Spleen (tissue), 7 donors: Measurements from ENCODE around the gene MTRFR.

Experiments used
- POLR2A ChIP-seq, 3 donors: fragments of 450-650 bp; IDR thresholded peaks; one replicate each; pipeline ENCODE4 v1.5.1; 2017; ENCODE audit warnings: antibody characterized with exemption in 3 of 3, mild to moderate bottlenecking in 1 of 3
- POLR2AphosphoS5 ChIP-seq, 3 donors: sonication (generic); formaldehyde crosslinking; IDR thresholded peaks; one replicate each; pipeline ENCODE4 v1.5.1; 2017; ENCODE audit warnings: antibody characterized with exemption in 3 of 3
- TF ChIP-seq, protein P1 (sequence below), 11 experiments: fragments of 200-600 bp in 7 of 11; fragments of 450-650 bp in 4 of 11; sonication (generic) in 4 of 11; IDR thresholded peaks in 8 of 11; conservative IDR thresholded peaks in 3 of 11; 1 replicate in 7 of 11; 2 replicates in 4 of 11; pipeline versions ENCODE4 v1.4.0 to v1.8.0; 2016 to 2021; ENCODE audit warnings: antibody characterized with exemption in 11 of 11, inconsistent platforms in 4 of 11, mild to moderate bottlenecking in 1 of 11
- donor health status: DM: no; HTN: no; CAD: no; lungs with moderate emphysema.
- donor health status: DM: no; HTN: no; CAD: no.
- donor health status: DM: no; HTN: no; CAD: no.

DNA sequence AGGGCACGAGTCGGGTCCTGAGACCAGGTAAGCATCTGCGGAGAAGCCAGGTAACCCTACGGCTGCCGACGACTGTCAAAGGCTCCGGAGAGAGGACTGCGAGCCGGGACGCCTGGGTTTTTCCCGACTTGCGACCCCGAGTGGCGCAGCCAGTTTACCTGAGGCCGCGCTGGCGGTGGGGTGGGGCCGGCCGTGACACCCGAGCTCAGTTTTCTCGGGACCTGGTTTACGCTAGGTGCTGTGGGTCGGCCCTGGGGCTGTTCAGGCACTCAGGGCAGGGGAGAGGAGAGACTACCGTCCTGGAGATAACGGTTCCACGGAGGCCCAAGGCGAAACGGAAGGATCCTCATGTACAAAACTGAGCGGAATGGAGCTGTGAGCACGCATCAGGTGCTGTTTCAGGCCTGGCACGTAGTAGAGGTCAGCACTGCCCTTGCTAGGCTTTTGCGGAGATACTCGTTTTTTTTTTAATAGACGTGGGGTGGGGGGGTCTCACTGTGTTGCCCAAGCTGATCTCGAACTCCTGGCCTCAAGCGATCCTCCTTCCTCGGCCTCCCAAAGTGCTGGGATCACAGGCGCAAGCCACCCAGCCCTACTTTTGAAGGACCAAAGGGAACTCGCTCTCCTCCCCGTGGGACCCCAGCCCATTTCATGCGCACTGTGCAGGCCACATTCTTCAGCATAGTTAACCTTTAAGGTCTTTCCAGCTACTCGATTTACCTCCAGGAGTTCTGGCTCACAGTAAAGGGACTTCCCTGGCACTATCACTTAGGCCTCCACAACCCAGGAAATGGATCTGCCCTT is 471 bp downstream of the MTRFR start:
- TF ChIP-seq, protein P1, sequence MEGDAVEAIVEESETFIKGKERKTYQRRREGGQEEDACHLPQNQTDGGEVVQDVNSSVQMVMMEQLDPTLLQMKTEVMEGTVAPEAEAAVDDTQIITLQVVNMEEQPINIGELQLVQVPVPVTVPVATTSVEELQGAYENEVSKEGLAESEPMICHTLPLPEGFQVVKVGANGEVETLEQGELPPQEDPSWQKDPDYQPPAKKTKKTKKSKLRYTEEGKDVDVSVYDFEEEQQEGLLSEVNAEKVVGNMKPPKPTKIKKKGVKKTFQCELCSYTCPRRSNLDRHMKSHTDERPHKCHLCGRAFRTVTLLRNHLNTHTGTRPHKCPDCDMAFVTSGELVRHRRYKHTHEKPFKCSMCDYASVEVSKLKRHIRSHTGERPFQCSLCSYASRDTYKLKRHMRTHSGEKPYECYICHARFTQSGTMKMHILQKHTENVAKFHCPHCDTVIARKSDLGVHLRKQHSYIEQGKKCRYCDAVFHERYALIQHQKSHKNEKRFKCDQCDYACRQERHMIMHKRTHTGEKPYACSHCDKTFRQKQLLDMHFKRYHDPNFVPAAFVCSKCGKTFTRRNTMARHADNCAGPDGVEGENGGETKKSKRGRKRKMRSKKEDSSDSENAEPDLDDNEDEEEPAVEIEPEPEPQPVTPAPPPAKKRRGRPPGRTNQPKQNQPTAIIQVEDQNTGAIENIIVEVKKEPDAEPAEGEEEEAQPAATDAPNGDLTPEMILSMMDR (IDR thresholded peaks at IDR 0.05 in 8 of 11, conservative IDR thresholded peaks at IDR 0.05 in 3 of 11) = no peak
- TF ChIP-seq POLR2A (IDR thresholded peaks at IDR 0.05) = no peak
- TF ChIP-seq POLR2AphosphoS5 (IDR thresholded peaks at IDR 0.05) = no peak
